Measurements from ENCODE around the gene STRBP.
"Not testable (repeated sequence)": the region's sequence is repeated elsewhere in the genome, so short reads cannot be mapped to it uniquely, and the experiment has no call there.

Gene STRBP

GRCh38 chr9:123268465-123269259 is at the start of gene STRBP:
Gene STRBP, minus strand, starts transcription at chr9:123268586. Its CDS starts 84,452 bp downstream, at chr9:123184134.
- peak; percentile 91 for DNase-seq

GRCh38 chr9:123316053-123316718 is 47.8 kb upstream of the STRBP start:
- DNase-seq = no peak

- no peak for DNase-seq
Observed at GRCh38 chr9:123315635-123316034, 47.2 kb upstream of the STRBP start.

- DNase-seq = no peak
Observed at GRCh38 chr9:123314617-123315016, 46.2 kb upstream of the STRBP start.

- DNase-seq = no peak
Observed at GRCh38 chr9:123312306-123312877, 44.0 kb upstream of the STRBP start.

GRCh38 chr9:123311250-123311752 is 42.9 kb upstream of the STRBP start:
- DNase-seq = no peak

GRCh38 chr9:123310551-123311249 is 42.3 kb upstream of the STRBP start:
- DNase-seq = no peak

- no peak for DNase-seq
Observed at GRCh38 chr9:123309611-123310010, 41.2 kb upstream of the STRBP start.

GRCh38 chr9:123305879-123306278 is 37.5 kb upstream of the STRBP start:
- DNase-seq = no peak

GRCh38 chr9:123304340-123304691 is 35.9 kb upstream of the STRBP start:
- no peak for DNase-seq

- DNase-seq = peak; percentile 8
Observed at GRCh38 chr9:123302348-123303214, 34.2 kb upstream of the STRBP start.

GRCh38 chr9:123301936-123302335 is 33.5 kb upstream of the STRBP start:
- DNase-seq = not testable (repeated sequence)

- DNase-seq = no peak
Observed at GRCh38 chr9:123300554-123300953, 32.2 kb upstream of the STRBP start.

- DNase-seq = no peak
Observed at GRCh38 chr9:123299558-123300126, 31.3 kb upstream of the STRBP start.

GRCh38 chr9:123296174-123296573 is 27.8 kb upstream of the STRBP start:
- DNase-seq = no peak

GRCh38 chr9:123291736-123292135 is 23.4 kb upstream of the STRBP start:
- DNase-seq = no peak

- no peak for DNase-seq
Observed at GRCh38 chr9:123290764-123291163, 22.4 kb upstream of the STRBP start.

- DNase-seq = no peak
Observed at GRCh38 chr9:123287639-123288038, 19.3 kb upstream of the STRBP start.

GRCh38 chr9:123286324-123286723 is 17.9 kb upstream of the STRBP start:
- DNase-seq = no peak

GRCh38 chr9:123284656-123285055 is 16.3 kb upstream of the STRBP start:
- no peak for DNase-seq

- DNase-seq = no peak
Observed at GRCh38 chr9:123283455-123283854, 15.1 kb upstream of the STRBP start.

- no peak for DNase-seq
Observed at GRCh38 chr9:123283048-123283408, 14.6 kb upstream of the STRBP start.

Measured in CD4-positive, alpha-beta T cell treated with Interleukin-4 for 4 hours (primary cell).